ENCODE data around the gene SHOC1. TPM values are rescaled to one million over a fixed set of nuclear protein-coding genes. Genes with fewer than 3 reads are reported as not detected.

The SHOC1 gene
- total and polyA plus RNA-seq, 2 donors (not counting 3 experiments of a cell fraction or from before 2014, with no cell fraction given): not detected

DNA sequence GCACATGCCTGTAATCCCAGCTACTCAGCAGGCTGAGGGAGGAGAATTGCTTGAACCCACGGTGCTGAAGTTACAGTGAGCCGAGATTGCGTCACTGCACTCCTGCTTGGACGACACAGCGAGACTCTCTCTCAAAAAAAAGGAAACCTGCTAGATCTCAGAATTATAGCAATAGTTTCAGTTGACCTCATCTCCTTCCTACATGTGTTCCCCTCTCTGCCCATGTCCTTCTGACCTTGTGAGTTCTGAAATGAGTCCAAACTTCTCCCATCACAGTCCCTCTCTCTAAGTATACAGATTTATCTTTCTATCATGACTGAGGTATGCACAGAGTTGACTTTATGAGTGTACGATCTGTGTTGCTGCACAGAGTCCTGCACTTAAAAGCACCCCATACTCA is 44.6 kb upstream of the SHOC1 start:
- Histone ChIP-seq H3K4me2 (ENCODE audit: insufficient read depth, low read length) (no peak overlapping the region), H3K27me3 (ENCODE audit: control insufficient read depth in 2 of 2, insufficient read depth in 2 of 2, low read length in 2 of 2) (no peaks in the 10 kb centered on the region), H2AFZ (ENCODE audit: low read depth, low read length) (no peak overlapping the region), H3K9me3 (replicated peaks; ENCODE audit: control insufficient read depth, insufficient read depth, low read length) (no peaks in the 10 kb centered on the region), H3K4me3 (replicated peaks in 1 of 3; ENCODE audit: insufficient read depth in 1 of 3, low read depth in 1 of 3, low read length in 3 of 3) (no peak overlapping the region), H3K79me2 (ENCODE audit: control insufficient read depth, insufficient read depth, low read length) (no peaks in the 10 kb centered on the region), H3K9me1 (replicated peaks; ENCODE audit: control insufficient read depth, extremely low read depth, insufficient read depth, low read length) (no peaks in the 10 kb centered on the region), H3K9ac (replicated peaks; ENCODE audit: extremely low read depth, insufficient read depth, low read length) (no peak overlapping the region), H3K36me3 (ENCODE audit: control insufficient read depth in 2 of 2, extremely low read depth in 1 of 2, insufficient read depth in 2 of 2, low read length in 2 of 2) (no peaks in the 10 kb centered on the region), H4K20me1 (replicated peaks; ENCODE audit: control insufficient read depth, extremely low read depth, insufficient read depth, low read length) (no peaks in the 10 kb centered on the region), H3K27ac (ENCODE audit: insufficient read depth, low read depth, low read length) (no peak overlapping the region), H3K4me1 (ENCODE audit: control insufficient read depth, extremely low read depth, insufficient read depth, low read length) (peaks cover 20% of the 10 kb centered on the region)
- TF ChIP-seq GATA2 (IDR thresholded peaks at IDR 0.05; ENCODE audit: insufficient read depth, insufficient read length, low read depth, low read length): no peak
- TF ChIP-seq POLR2A (IDR thresholded peaks at IDR 0.05; ENCODE audit: low read depth, low read length): no peak
- no peak for TF ChIP-seq JUN (IDR thresholded peaks at IDR 0.05; ENCODE audit: borderline replicate concordance, insufficient read depth, insufficient read length, low read depth)
- TF ChIP-seq EZH2 (IDR thresholded peaks at IDR 0.05; ENCODE audit: borderline replicate concordance, low read depth, low read length, severe bottlenecking): no peak
- no peak for TF ChIP-seq POLR2AphosphoS5 (IDR thresholded peaks at IDR 0.05; ENCODE audit: insufficient read depth, low read depth, low read length)
- no peak for TF ChIP-seq FOS (IDR thresholded peaks at IDR 0.05; ENCODE audit: borderline replicate concordance, insufficient read depth, low read length)
- no peak for TF ChIP-seq MYC (IDR thresholded peaks at IDR 0.05; ENCODE audit: low read depth, low read length)
- no peak for TF ChIP-seq CTCF (IDR thresholded peaks at IDR 0.05; ENCODE audit: extremely low read depth in 1 of 2, insufficient read depth in 1 of 2, low read depth in 1 of 2, low read length in 2 of 2)
- no peak for TF ChIP-seq MAX (IDR thresholded peaks at IDR 0.05; ENCODE audit: insufficient read depth, insufficient read length)
- ChIA-PET POLR2A (no interaction called here), CTCF (interaction anchor here (0.8 to 1.5 kb wide), 3 partner anchors 16 to 236 kb away, joined by 3 to 5 read pairs (median 3); no protein-coding TSS in a partner anchor)
- DNase-seq (ENCODE audit: low read depth, low spot score): peak; percentile 39
- dilution Hi-C loops (cut with MboI; ENCODE audit: extremely low pct_ligation_motif_present, low sequenced_read_pairs): no loop called here
- peak; percentile 12 for FAIRE-seq
- BruUV-seq (replicated peaks): no TSS peak
- intact Hi-C loops (cut with micrococcal nuclease): no loop called here
